Measurements from ENCODE around the gene CDA. TPM values are rescaled to one million over a fixed set of nuclear protein-coding genes. Genes with fewer than 3 reads are reported as not detected.
A peak's percentile ranks its signal among the peaks of the same experiment; 100 is the strongest.

CDA gene
- total and polyA plus RNA-seq, 2 donors (not counting 3 experiments of a cell fraction or from before 2014, with no cell fraction given) = 0.35 to 1.9 TPM

GRCh38 chr1:20596106-20596505 is 7.2 kb downstream of the CDA start:
- ChIA-PET CTCF (interaction anchor here (1.6 to 2.4 kb wide), 3 partner anchors 11 to 21 kb away, joined by 3 to 12 read pairs (median 8); no protein-coding TSS in a partner anchor), POLR2A (no interaction called here)
- no TSS peak for BruUV-seq (replicated peaks)
- TF ChIP-seq POLR2AphosphoS5 (IDR thresholded peaks at IDR 0.05; ENCODE audit: insufficient read depth, low read depth, low read length) (no peak), MYC (IDR thresholded peaks at IDR 0.05; ENCODE audit: low read depth, low read length) (no peak), GATA2 (IDR thresholded peaks at IDR 0.05; ENCODE audit: insufficient read depth, insufficient read length, low read depth, low read length) (no peak), MAX (IDR thresholded peaks at IDR 0.05; ENCODE audit: insufficient read depth, insufficient read length) (no peak)
- Histone ChIP-seq H3K4me2 (ENCODE audit: insufficient read depth, low read length) (no peak overlapping the region), H3K36me3 (ENCODE audit: control insufficient read depth in 2 of 2, extremely low read depth in 1 of 2, insufficient read depth in 2 of 2, low read length in 2 of 2) (no peaks in the 10 kb centered on the region), H3K27ac (ENCODE audit: insufficient read depth, low read depth, low read length) (no peak overlapping the region), H3K79me2 (ENCODE audit: control insufficient read depth, insufficient read depth, low read length) (no peaks in the 10 kb centered on the region), H4K20me1 (replicated peaks; ENCODE audit: control insufficient read depth, extremely low read depth, insufficient read depth, low read length) (no peaks in the 10 kb centered on the region), H2AFZ (ENCODE audit: low read depth, low read length) (no peak overlapping the region), H3K4me3 (replicated peaks in 1 of 3; ENCODE audit: insufficient read depth in 1 of 3, low read depth in 1 of 3, low read length in 3 of 3) (no peak overlapping the region), H3K9ac (replicated peaks; ENCODE audit: extremely low read depth, insufficient read depth, low read length) (no peak overlapping the region), H3K9me3 (replicated peaks; ENCODE audit: control insufficient read depth, insufficient read depth, low read length) (no peaks in the 10 kb centered on the region), H3K27me3 (ENCODE audit: control insufficient read depth in 2 of 2, insufficient read depth in 2 of 2, low read length in 2 of 2) (peaks cover 0 to 2% of the 10 kb centered on the region in 2 experiments), H3K4me1 (ENCODE audit: control insufficient read depth, extremely low read depth, insufficient read depth, low read length) (peaks cover 3% of the 10 kb centered on the region), H3K9me1 (replicated peaks; ENCODE audit: control insufficient read depth, extremely low read depth, insufficient read depth, low read length) (no peaks in the 10 kb centered on the region)
- DNase-seq (ENCODE audit: low read depth, low spot score) = no peak
- FAIRE-seq = no peak
- dilution Hi-C loops (cut with MboI; ENCODE audit: extremely low pct_ligation_motif_present, low sequenced_read_pairs) (no loop called here), intact Hi-C loops (cut with micrococcal nuclease) (no loop called here)

- Histone ChIP-seq H3K27me3 (ENCODE audit: control insufficient read depth in 2 of 2, insufficient read depth in 2 of 2, low read length in 2 of 2) (peaks cover 0 to 2% of the 10 kb centered on the region in 2 experiments), H3K79me2 (ENCODE audit: control insufficient read depth, insufficient read depth, low read length) (no peaks in the 10 kb centered on the region), H3K9ac (replicated peaks; ENCODE audit: extremely low read depth, insufficient read depth, low read length) (no peak overlapping the region), H3K4me2 (ENCODE audit: insufficient read depth, low read length) (no peak overlapping the region), H3K9me3 (replicated peaks; ENCODE audit: control insufficient read depth, insufficient read depth, low read length) (no peaks in the 10 kb centered on the region), H3K9me1 (replicated peaks; ENCODE audit: control insufficient read depth, extremely low read depth, insufficient read depth, low read length) (no peaks in the 10 kb centered on the region), H3K4me1 (ENCODE audit: control insufficient read depth, extremely low read depth, insufficient read depth, low read length) (peaks cover 6% of the 10 kb centered on the region), H4K20me1 (replicated peaks; ENCODE audit: control insufficient read depth, extremely low read depth, insufficient read depth, low read length) (no peaks in the 10 kb centered on the region), H3K36me3 (ENCODE audit: control insufficient read depth in 2 of 2, extremely low read depth in 1 of 2, insufficient read depth in 2 of 2, low read length in 2 of 2) (no peaks in the 10 kb centered on the region), H3K4me3 (replicated peaks in 1 of 3; ENCODE audit: insufficient read depth in 1 of 3, low read depth in 1 of 3, low read length in 3 of 3) (no peak overlapping the region), H2AFZ (ENCODE audit: low read depth, low read length) (no peak overlapping the region), H3K27ac (ENCODE audit: insufficient read depth, low read depth, low read length) (no peak overlapping the region)
- no peak for TF ChIP-seq CTCF (IDR thresholded peaks at IDR 0.05; ENCODE audit: extremely low read depth in 1 of 2, insufficient read depth in 1 of 2, low read depth in 1 of 2, low read length in 2 of 2)
- no peak for TF ChIP-seq POLR2A (IDR thresholded peaks at IDR 0.05; ENCODE audit: low read depth, low read length)
- TF ChIP-seq FOS (IDR thresholded peaks at IDR 0.05; ENCODE audit: borderline replicate concordance, insufficient read depth, low read length) = no peak
- TF ChIP-seq MYC (IDR thresholded peaks at IDR 0.05; ENCODE audit: low read depth, low read length) = no peak
- no peak for TF ChIP-seq POLR2AphosphoS5 (IDR thresholded peaks at IDR 0.05; ENCODE audit: insufficient read depth, low read depth, low read length)
- no peak for TF ChIP-seq EZH2 (IDR thresholded peaks at IDR 0.05; ENCODE audit: borderline replicate concordance, low read depth, low read length, severe bottlenecking)
- TF ChIP-seq GATA2 (IDR thresholded peaks at IDR 0.05; ENCODE audit: insufficient read depth, insufficient read length, low read depth, low read length) = no peak
- TF ChIP-seq JUN (IDR thresholded peaks at IDR 0.05; ENCODE audit: borderline replicate concordance, insufficient read depth, insufficient read length, low read depth) = no peak
- no peak for TF ChIP-seq MAX (IDR thresholded peaks at IDR 0.05; ENCODE audit: insufficient read depth, insufficient read length)
- FAIRE-seq (peak; percentile 42), DNase-seq (ENCODE audit: low read depth, low spot score) (peak; percentile 72)
- intact Hi-C loops (cut with micrococcal nuclease) (no loop called here), dilution Hi-C loops (cut with MboI; ENCODE audit: extremely low pct_ligation_motif_present, low sequenced_read_pairs) (no loop called here)
- no TSS peak for BruUV-seq (replicated peaks)
- ChIA-PET CTCF (interaction anchor here (0.7 to 1.1 kb wide), 3 partner anchors 18 to 22 kb away, joined by 3 to 6 read pairs (median 4); no protein-coding TSS in a partner anchor), POLR2A (interaction anchor here (0.6 kb wide), 2 partner anchors 14 to 36 kb away, joined by 4 read pairs; no protein-coding TSS in a partner anchor)
Observed at GRCh38 chr1:20597650-20598049, 8.8 kb downstream of the CDA start.
